Measurements from ENCODE around the gene CMSS1.

CMSS1 gene

DNA sequence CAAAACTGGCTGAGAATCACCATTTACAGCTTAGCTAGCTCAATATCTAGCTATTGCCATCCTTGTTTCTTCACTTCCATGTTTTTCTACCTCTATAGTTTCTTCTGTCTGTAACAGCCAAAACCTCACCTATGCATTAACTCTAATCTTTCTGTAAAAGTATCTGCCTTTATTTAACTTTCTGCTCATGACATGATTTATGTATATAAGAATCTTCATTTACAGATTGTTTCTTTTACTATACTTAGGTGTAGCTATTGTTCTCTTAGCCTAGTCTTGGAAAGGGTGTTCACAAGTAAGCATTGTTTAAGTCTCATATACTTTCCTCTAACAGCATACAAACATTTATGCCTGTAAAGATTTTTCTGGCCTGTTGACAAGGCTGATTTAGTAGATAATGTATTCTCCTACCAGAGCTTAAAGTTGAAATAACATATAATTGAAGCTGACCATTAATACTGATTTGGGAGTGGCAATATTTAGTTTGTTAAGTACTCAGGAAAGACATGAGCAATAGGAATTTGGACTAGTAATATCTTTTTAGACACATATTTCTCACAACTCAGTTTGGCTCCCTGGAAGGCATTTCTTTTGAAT lies 287.3 kb downstream of the CMSS1 start:
- DNase-seq = no peak

- DNase-seq = no peak
Measured at GRCh38 chr3:100105501-100105900, 287.8 kb downstream of the CMSS1 start.

GRCh38 chr3:100106094-100106493 lies 288.4 kb downstream of the CMSS1 start:
- DNase-seq = no peak

GRCh38 chr3:100106531-100107141 lies 289.0 kb downstream of the CMSS1 start:
- no peak for DNase-seq

GRCh38 chr3:100107221-100107814 lies 289.7 kb downstream of the CMSS1 start:
- no peak for DNase-seq

DNA sequence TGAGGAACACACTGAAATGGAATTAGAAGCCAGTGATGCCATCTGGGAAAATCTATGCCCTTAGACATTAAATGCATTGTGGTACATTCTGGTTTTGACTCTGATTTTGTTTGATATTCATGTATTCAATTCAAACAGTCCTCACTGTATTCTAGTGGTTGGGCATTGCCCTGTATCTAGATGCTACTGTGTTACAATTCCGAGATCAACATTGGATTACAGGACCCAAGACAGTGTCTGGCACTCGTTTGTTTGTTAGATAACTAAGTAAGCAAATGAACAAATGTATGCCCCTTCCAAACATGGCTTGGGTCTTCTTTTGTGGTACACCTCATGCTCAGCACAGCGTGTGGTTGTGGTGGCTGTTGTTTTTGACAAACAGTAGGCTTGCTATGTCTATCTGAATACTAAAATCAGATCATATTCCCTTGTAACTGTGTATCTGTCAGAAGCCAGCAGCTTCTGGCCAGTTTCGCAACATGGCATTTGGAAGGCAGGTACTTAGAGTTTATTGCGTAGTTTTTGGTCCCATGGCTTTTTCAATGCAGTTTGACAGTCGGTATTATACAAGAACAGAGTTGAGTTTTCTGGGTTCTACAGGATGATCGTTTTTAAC lies 290.9 kb downstream of the CMSS1 start:
- DNase-seq = peak in 1 of 51 donors; percentile 3

DNA sequence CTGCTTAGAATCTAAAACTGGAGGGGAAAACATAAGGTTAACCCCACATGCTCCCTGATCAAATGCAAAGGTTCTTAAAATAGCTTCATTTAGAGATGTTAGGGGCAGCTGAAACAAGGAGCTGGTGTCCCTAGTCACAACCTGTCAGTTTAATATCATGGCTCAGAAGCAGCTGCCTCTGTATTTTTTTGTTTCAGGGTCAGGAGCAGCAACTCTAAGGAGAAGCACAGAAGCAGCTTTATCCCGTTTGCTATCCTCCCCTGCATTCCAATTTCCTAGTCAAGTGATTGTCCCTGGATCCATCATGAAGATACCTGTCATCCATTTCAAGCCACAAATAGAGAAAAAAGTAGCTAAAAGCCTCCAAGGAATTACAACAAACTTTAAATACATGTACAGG lies 292.5 kb downstream of the CMSS1 start:
- no peak for DNase-seq

- DNase-seq = no peak
Measured at GRCh38 chr3:100111728-100112127, 294.1 kb downstream of the CMSS1 start.

- DNase-seq = no peak
Measured at GRCh38 chr3:100113723-100114412, 296.2 kb downstream of the CMSS1 start.

DNA sequence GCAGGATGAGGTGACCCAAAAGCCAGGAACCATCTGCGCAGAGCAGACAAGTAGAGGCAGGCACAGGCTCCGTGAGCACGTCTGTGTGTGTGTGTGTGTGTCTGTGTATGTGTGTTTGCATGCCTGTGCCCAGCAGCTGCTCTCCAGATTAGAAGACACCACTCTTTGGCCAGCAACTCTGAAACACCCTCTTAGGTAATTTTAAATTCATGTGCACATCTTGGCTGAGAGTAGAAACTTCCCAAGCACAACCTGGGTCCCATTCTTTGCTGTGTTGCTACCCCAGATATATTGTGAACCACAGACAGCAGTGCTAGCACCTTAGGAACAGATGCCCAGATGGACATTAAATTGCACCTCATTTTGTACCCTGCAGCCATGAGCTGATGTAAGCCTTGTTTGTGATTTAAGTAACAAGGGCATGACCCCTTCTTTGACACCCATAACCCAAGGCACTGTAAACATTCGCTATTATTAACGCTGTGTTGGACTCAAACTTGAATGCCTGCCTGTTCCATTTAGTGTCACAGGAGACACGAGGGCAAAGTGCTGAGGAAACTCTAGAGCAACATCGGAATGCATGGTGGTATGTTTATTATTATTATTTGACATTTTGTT lies 296.9 kb downstream of the CMSS1 start, which contains the start of gene FILIP1L:
Gene FILIP1L (minus strand): TSS at position 89 of the 618 bp plus-strand sequence.
- DNase-seq = no peak

- DNase-seq = no peak
Measured at GRCh38 chr3:100117093-100117492, 299.4 kb downstream of the CMSS1 start.

GRCh38 chr3:100120012-100120411 lies 302.4 kb downstream of the CMSS1 start:
- DNase-seq = no peak

- no peak for DNase-seq
Measured at GRCh38 chr3:100120693-100121092, 303.0 kb downstream of the CMSS1 start.

- peak in 1 of 51 donors; percentile 1 for DNase-seq
Measured at GRCh38 chr3:100122321-100122720, 304.7 kb downstream of the CMSS1 start.

DNA sequence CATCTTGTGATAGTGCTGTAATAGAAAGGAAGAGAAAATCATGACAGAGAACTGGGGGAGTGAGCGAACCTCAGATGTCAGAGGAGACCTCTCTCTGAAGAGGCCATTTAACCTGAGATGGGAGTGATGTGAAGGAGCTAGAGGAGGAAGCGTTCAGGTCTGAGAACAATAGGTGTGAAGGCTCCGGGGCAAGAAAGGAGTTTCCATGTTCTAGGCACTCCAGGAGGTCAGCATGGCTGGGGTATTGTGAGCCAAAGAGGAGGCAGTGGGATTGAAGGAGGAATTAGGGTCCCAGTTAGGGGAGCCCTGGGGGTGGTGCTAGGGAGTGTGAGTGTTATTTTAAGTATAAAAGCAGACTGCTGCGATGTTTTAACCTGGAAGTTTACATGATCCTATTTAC lies 305.4 kb downstream of the CMSS1 start:
- DNase-seq = no peak

- DNase-seq = peak in 1 of 51 donors; percentile 0
Measured at GRCh38 chr3:100124201-100124761, 306.6 kb downstream of the CMSS1 start.

GRCh38 chr3:100125161-100125938 lies 307.7 kb downstream of the CMSS1 start:
- no peak for DNase-seq

DNA sequence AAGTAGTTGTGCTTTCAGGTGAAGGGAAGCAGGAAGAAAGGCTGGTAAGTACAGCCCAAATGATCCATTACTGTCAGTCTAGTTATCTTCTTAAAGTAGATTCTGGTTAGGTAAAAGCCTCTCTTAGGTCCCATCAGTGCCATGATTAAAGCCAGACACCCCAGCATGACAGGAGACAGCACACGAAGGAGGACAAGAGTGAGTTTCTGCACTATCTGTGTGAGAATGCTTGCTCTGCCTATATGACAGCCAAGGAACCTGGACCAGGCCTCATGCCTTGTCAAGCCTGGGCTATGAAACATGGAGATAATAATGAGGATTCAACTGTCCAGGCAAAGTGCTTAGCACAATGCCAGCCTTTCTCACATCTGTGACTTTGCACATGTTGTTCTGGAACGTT lies 310.1 kb downstream of the CMSS1 start:
- DNase-seq = no peak

DNA sequence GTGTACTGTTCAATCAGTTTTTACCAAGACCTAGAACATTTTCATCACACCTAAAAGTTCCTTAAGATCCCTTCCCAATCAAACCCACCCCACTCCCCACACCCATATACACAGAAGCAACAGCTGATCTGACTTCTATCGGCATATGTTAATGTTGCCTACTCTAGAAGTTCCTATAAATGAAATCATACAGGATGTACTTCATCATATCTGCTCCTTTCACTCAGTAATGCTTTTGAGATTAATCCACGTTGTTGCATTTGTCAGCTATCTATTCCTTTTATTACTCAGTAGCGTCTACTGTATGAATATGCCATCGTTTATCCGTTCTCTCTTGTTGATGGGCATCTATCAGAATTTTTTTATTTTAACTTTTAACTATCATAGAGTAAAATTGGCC lies 310.9 kb downstream of the CMSS1 start:
- DNase-seq = no peak

DNA sequence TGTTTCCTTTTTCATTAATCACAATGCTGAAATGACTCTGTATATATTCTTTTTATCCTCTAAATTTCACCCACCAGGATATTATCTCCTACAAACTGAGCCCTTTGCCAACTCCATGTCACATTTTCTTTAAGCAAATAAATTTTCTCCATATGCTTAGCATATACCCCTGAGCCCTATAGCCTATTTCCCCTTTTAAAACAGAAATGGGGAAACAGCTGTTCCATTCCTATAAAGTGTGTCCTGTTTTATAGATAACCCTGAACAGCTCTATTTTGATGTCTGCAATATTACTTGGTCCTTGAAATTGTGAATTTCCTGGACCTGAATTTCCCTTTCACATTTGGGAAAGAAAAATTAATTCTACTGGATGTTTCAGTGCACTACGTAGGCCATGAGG lies 312.3 kb downstream of the CMSS1 start:
- no peak for DNase-seq
